SKM-1 (cell line): ENCODE results near the gene SCUBE1.

Experiments used
- DNase-seq: peaks from one replicate; lab custom pipeline; 2025; ENCODE audit not compliant: unreplicated experiment; lab: John Stamatoyannopoulos, UW

SCUBE1 gene

DNA sequence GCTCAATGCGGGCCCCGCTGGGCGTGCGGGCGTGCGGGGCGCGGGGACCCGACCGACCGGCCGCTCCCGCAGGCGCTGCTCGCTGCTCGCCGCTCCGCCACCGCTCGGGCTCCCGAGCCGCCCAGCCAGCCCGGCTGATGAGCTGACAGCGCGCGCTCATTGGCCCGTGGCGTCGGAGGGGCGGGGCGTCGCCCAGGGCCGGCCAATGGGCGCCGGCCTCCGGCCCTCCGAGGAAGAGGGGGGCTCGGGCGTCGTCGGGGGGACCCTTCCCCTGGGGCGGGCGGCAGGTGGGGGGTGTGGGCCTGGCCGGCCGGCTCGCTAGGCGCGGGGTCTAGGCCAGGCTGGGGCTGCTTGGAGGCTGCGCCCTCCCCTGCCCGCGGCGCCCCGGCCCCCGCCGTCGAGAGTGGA is at the start of gene SCUBE1:
SCUBE1 (minus strand) TSS at position 111 of the 408 bp plus-strand sequence. CDS start 111 bp downstream, outside the sequence.
- DNase-seq = no peak

DNA sequence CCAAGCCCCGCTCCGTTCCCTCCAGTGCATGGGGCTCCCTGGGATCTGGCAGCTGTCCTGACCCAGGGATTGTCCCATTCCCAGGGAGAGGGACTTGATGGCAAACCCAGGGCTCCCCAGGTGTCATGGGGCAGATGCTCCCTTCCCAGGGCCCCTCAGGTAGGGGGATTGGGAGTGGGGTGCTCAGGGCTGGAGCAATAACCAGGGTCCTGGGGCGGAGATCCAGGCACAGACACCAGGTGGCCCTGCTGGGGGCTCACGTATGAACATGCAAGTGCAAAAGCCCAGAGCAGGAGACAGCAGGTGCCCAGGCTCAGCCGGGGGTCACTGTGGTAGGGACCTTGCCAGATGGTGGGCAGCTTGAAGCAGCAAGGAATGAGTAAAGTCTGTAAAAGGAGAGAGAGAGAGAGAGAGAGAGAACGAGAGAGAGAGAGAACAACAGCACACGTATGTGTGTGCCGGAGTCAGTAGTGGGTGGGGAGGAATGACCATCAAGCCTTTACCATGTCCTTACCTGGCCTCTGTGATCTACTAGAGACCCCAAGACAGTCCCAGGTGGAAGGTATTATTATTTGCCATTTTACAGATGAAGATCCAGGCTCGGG is 49.3 kb upstream of the SCUBE1 start:
- DNase-seq = no peak

DNA sequence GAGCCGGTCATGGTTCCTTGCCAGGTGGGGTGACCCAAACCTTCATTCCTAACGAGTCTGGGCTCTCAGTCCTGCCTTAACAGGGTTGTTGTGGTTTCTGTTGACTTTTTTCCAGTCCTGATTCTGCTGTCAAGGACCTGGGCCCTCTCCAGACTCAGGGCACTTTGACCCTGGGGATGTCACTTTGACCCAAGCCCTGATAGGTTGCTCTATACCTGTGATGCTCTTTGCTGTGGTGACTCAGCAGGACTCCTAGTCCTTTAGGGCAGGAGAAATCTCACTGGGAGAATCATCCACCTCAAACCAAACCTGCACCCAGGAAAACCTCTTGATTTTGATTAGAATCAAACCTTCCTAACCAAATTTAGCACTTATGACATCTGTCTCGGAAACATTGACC is 48.1 kb upstream of the SCUBE1 start:
- DNase-seq = no peak

DNA sequence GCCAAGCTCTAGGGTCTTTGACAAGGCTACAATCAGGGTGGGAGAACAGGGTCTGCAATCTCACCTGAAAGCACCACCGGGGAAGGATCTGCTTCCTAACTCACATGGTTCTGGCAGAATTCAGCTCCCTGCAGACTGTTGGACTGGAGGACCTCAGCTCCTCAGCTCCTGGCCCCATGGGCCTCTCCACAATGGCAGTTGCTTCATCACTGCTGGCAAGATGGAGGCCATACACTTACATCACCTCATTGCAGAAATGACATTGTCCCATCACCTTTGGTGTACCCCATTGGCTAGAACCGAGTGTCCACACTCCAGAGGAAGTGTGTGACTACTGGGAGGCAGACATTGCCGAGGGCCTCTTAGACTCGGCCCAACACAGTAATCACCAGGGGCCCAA is 47.7 kb upstream of the SCUBE1 start:
- DNase-seq = no peak

DNA sequence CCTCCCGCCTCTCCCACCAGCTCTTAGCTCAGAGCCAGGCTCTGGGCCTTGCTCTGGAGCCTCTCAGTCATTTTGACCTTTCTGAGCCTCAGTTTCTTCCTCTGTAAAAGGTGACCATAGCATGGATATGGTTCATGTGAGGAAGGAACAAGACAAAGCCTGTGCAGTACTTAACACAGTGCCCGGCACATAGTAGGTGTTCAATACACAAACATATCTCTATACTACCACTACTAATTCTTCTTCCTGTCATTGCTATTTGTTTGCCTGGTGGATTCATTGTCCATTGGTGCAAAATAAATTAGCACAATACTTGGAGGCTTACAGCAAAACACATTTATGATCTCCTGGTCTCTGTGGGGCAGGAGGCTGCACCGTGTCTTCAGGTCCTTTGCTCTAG is 47.0 kb upstream of the SCUBE1 start:
- DNase-seq = no peak

DNA sequence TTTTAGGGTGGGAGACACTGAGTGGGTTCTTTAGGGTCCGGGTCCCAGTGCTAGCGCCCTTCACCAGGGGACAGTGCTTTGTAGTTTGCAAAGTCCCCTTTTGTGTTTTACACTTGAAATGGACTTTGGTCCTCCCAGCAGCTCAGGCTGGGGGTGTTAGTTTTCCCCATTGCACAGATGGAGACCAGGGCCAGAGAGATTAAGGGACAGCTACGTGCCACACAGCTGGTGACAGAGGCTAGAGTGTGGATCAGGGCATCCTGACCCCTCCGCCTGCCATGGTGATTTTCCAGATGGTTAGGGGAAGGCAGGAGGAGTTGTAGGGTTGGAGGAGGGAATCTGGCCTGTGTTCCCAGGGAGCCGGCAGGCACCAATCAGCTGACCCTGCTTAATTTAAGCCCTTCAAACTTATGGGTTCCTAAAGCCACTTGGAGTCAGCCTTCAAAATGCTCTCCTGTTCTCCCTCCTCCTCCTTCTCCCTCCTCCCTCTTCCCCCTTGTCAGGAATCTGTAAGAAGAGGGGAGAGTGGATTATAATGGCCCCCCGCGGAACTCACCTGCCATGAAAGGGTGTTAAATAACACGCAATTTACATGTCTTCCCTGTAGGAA is 46.2 kb upstream of the SCUBE1 start:
- DNase-seq = no peak

DNA sequence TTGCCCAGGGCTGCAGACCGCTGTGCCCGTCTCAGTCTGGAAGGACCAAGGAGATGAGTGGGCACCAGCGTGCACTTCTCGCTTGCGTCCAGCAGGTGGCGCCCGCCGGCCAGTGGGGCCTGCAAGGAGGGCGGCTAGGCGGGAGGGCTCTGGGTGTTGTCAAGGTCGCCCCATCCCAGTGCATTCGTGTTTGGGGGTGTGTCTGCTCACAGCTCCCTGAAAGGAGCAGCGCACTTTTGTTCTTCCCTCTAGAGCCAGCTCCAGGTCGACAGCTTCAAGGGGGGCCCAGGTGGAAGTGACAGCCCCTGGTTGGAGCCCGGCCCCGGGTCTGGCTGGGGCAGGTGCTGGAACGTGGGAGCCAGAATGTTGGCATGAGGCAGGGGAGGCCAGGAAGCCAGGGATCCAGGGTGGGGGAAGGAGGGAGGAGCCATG is 45.3 kb upstream of the SCUBE1 start:
- DNase-seq = peak; percentile 32

DNA sequence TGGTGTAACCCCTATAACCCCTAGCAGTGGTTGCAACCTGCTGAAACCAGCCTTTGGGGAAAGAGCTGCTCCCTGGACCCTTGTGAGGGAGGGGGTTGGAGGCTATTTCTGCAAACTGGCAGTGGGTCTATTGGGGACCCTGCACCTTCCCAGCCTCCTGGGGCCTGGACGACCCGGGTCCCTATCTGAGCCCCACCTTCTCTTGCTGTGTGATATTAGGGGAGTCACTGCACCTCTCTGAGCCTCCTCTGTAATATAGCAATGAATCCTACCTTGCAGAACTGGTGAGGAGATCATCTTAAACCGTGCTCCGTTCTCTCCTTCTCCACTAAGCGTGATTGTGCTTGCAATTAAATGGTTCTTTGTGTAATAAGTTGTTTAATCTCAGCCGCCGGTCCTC is 44.6 kb upstream of the SCUBE1 start:
- DNase-seq = no peak

DNA sequence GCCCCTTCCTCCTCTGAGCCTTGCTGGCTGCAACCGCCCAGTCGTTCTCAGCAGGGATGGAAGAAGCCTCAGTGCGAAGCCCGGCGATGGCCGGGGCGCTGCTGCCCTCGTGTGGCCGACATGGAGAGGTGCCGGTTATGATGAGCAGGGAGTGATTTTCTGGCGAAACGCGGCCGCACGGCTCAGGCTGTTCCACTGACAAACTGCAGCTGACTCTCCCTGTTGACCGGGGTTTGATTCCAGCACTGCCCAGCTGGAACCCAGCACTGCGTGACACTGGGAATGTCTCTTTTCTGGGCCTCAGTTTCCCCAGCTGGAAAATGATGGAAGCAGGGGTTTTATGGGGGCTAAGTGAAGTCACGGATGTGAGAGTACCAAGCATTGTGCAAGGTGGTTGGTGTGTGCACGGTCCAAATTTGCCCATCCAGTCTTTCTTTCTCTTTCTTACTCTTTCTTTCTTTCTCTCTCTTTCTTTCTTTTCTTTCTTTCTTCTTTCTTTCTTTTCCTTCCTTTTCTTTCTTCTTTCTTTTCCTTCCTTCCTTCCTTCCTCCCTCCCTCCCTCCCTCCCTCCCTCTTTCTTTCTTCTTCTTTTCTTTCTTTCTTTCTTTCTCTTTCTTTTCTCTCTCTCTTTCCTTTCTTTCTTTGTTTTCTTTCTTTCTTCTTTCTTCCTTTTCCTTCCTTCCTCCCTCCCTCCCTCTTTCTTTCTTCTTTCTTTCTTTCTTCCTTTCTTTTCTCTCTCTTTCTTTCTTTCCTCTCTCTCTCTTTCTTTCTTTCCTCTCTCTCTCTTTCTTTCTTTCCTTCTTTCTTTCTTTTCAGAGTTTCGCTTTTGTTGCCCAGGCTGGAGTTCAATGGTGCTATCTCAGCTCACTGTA is 42.8 kb upstream of the SCUBE1 start:
- peak; percentile 72 for DNase-seq

DNA sequence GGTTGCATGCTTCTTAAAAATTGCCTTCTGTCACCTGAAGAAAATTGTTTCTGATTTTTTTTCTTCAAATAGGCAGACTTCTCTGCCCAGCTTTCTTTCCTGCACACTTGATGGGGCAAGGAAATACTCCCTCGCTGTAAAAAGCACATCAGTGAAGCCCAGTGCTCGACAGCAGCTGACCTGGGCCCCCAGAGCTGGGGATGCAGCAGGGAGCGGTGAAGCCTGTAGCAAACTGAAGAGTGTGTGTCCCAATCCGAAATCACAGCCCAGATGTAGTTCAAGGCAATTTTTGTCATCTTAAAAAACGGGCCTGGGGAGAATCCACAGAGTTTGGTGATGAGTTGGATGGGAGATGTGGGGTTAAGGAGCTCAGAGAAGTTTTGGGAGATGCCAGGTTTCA is 41.7 kb upstream of the SCUBE1 start:
- DNase-seq = no peak

DNA sequence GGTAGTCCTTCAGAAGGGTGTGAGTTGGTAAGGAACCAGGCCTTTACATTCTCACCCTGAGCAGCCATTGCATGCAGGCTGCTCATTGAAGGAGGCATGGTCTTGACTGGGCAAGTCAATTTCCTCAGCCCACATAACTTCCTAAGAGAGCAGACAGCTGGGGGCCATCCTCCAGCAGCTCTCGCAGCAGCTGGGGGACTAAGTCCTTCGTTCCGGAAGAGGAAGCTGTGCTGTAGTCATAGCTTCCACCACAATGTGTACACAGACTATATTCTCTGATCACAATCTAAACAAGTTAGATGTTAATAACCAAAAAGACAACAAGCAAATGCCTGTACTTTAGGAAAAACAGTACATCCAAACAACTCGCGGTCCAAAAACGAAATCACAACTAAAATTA is 38.5 kb upstream of the SCUBE1 start:
- no peak for DNase-seq

DNA sequence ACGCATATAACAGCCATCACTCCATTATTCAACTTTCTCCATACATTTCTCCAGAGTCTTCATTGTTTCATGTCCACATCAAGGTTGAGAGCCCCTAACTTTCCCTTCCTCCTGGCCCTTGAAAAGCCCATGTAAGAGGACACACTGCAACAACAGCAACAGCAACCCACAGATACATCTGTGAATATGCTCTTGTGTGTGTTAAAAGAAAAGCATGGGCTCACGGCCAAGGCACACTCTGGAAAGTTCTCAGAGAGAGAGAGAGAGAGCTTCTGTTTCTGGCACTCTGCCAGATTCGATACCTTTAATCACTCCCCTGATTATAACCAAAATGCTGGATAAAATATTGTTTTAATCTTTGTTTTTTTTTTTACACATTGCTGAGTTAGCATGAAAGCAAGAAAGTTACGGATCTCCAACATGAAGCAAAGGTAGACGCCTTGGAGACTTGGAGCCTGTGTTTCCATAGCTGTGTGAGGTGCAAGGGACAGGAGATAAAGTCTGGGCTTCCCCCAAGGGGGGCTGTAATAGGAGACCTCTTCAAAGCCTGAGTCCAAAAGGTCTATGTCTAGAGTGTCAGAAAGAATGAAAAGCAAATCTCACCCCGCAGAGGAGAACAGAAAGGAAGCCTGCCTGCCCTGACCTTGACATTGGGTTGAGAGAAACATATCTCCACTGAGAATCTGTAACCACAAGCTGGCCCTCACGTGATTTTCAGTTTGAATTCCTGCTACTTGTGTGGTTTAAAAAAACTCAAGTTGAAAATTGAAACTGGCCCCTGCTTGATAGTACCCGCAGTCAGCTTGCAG is 34.9 kb upstream of the SCUBE1 start:
- no peak for DNase-seq

DNA sequence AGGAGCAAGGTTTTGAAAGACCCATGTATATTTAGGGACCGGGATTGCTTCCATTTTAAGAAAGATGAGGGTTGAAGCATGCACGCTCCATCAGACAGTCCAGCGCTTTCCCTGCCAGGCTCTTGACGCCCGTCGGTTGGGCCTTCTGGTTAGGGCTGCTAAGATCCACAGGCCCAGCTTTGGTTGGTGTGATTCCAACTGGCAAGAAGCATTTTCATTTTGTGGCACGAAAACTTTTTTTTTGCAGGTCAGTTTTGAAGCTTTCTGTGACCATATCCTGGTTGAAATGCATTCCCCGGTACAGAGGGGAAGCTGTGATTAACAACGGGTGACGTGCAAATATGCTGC is 34.4 kb upstream of the SCUBE1 start:
- DNase-seq = no peak

DNA sequence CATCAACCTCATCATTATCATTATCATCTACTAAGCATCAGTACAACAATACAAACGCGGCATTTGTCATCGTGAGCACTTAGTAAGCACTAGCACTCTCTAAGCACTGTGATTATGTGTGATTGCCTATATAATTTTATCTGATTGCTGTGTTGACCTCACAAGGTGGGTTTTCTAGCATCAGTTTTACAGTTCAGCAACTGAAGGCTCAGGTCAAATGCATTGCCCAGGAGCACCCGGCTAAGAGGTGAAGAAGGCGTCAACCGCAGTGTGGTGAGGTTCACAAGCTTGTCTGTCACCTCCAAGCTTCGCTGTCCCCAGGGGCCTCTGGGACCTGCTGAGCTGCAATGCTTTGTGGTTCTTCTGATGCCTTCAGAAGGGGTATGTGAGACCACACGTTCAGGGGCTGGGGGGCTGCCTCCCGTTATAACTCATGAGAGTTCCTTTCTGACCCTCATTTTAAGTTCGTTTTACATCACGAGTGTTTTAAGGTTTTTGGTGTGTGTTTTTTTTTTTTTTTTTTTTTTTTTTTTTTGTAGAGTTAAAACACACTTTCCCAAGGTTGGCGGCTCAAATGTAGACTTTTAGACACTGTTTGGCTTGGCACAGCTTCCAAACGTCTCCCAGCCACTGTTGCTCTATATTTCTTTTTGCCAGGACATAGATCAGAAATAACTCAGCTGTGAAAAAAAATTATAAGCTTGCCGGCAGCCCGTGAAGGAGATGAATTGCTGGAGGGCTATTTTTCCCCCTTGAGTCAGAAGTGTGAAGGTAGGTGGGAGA is 33.8 kb upstream of the SCUBE1 start:
- DNase-seq = no peak

DNA sequence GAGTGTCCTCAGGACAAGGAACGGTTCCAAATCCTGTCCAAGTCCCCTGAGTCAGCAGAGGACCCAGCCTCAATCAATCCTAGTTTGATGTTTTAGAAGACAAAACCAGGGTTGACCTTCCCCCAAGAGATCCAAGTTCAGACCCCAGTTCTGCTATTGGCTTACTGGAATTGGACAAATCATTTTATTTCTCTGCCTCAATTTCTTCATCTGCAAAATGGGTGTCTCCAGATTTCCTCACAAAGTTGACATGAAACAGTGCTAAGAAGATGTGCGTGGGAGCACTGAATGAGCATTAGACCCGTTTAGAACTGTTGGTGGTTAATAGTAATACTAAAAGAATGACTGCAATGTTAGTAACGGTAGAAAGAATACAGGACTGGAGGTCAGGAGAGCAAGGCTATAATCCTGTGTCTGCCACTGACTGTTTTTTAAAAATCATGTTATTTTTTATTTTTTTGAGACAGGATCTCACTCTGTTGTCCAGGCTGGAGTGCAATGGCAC is 32.8 kb upstream of the SCUBE1 start:
- no peak for DNase-seq

DNA sequence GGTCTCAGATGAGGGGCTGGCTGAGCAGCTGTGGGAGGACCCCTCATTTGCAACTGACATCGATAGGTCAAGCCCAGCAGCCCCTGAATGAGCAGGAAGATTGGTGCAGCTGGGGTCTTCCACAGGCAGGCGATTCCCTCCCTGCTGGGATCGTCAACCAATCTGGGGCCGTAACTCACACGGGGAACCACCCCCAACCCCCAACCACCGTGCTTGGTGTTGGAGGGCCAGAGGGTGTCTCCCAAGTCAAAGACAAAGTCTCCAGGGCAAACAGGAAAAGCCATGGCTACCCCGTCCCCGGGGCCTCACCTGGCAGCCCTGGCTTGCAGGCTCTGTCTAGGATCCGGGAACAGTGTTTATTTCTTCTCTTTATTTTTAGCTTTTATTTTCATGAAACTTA is 26.9 kb upstream of the SCUBE1 start:
- DNase-seq = no peak

DNA sequence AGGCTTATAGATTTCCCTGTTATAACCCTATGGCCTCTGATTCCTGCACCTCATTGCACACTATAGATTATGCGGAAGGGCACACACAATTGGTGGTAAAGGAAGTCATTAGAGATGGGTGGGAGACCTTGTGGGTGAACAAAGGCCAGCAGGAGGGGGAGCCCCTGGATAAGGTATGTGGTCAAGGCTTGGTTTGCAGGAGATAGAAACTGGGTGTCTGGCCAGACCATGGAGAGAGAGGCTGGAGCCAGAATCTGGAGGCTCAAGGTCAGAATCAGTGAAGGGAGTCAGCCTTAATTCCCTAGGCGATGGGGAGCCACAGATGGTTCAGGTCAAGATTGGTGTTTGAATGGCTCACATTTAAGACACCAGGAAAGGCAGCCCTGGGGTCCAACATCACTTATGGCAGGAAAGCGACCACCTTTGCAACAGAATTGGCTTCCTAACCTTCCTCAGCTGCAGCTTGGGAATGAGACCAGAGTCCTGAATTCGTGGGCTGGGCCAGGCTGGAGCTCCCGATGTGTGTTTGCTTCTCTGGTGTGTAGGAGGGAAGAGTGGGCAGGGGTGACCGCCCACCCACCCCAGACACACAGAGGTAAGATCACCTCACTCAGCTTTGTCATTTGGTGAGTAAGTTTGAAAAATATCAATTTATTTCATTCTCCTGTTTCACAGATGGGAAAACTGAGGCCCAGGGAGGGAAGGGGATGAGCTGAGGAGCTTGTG is 22.7 kb upstream of the SCUBE1 start:
- DNase-seq = no peak

DNA sequence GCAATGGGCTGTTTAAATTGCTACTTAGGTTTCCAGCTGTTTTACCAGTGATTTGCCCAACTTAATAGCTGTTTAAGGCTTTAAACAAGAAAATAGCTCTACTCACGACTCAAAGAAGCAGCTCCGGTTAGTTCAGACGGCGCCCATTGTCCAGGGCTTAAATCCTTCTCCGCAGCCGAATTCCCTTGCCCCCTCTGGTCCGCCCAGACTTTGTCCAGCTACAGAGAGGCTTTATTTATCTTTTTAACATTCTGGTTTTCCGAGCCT is 20.9 kb upstream of the SCUBE1 start:
- DNase-seq = no peak

DNA sequence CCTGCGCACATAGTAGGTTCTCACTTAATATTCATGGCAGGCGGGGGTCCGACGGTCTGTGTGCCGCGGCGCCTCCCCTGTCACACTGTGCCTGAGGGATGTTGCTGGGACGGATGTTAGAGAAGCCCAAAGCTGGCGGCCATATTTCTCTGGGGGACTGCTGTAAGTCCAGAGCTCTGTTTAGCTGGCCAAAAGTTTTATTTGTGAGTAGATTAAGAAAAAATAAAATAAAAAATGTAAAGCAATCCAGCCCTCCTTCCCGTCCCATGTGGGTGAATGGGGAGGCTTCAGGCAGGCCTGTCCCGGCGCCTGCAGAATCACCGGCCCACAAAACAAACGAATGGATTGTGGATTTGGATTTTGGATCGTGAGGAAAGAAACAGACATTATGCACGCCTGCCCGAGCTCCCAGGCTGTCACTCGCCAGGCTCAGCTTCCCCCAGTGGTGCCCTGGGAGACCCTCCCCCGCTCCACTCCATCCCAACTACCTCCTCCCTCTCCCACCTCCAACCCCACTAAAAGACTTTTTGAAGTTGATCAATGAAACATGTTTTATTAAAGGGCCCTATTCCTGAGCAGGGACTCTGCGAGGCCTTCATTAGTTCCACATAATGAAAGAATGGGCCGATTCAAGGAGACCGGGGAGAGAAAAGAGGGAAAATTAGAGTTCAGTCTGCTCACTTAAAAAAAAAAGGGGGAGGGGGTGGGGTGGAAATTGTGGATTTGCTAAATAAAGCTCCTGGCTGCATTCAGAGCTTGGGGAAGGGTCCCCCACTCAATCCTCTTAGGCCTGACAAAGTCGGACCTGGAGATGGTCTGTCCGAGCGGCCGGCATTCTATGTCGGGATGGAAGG is 20.4 kb upstream of the SCUBE1 start:
- DNase-seq = no peak
